H9 (cell line): ENCODE data around the gene GALNT10. TPM values are rescaled to one million over a fixed set of nuclear protein-coding genes. Genes with fewer than 3 reads are reported as not detected.

Experiments
- DNase-seq: peaks from one replicate; pipeline ENCODE4 v3.0.0-alpha.2; 2017
- H2AFZ ChIP-seq: one replicate; pipeline ENCODE4 v1.6.1; 2013; ENCODE audit warnings: mild to moderate bottlenecking, low read length, control low read depth, moderate library complexity
- H2AK5ac ChIP-seq: 2 replicates; pipeline ENCODE4 v1.6.1; 2013; ENCODE audit warnings: low read length, control low read depth, mixed read lengths; ENCODE audit not compliant: insufficient read length
- H2BK120ac ChIP-seq: one replicate; pipeline ENCODE4 v1.6.1; 2013; ENCODE audit warnings: low read depth, mild to moderate bottlenecking, low read length, control low read depth, inconsistent platforms; ENCODE audit not compliant: poor library complexity, severe bottlenecking
- H2BK12ac ChIP-seq: 2 replicates; pipeline ENCODE4 v1.6.1; 2013; ENCODE audit warnings: low read length, control low read depth, mixed read lengths, low read depth; ENCODE audit not compliant: insufficient read length
- H2BK15ac ChIP-seq: 2 replicates; pipeline ENCODE4 v1.6.1; 2013; ENCODE audit warnings: low read depth, low read length, control low read depth
- H2BK20ac ChIP-seq: one replicate; pipeline ENCODE4 v1.6.1; 2013; ENCODE audit warnings: low read depth, mild to moderate bottlenecking, low read length, control low read depth, inconsistent platforms; ENCODE audit not compliant: poor library complexity, severe bottlenecking
- H2BK5ac ChIP-seq: 2 replicates; pipeline ENCODE4 v1.6.1; 2013; ENCODE audit warnings: low read length, control low read depth, mixed read lengths; ENCODE audit not compliant: insufficient read length
- H3K14ac ChIP-seq: 2 replicates; pipeline ENCODE4 v1.6.1; 2013; ENCODE audit warnings: low read length, control low read depth; ENCODE audit not compliant: insufficient read depth
- H3K18ac ChIP-seq: 2 replicates; pipeline ENCODE4 v1.6.1; 2013; ENCODE audit warnings: low read depth, mild to moderate bottlenecking, mixed read lengths, low read length, control low read depth; ENCODE audit not compliant: insufficient read length
- H3K23ac ChIP-seq: 2 replicates; pipeline ENCODE4 v1.6.1; 2013; ENCODE audit warnings: low read length, control low read depth, mixed read lengths, low read depth; ENCODE audit not compliant: insufficient read length
- H3K23me2 ChIP-seq: 2 replicates; pipeline ENCODE4 v1.6.1; 2013; ENCODE audit warnings: low read depth, mild to moderate bottlenecking, mixed read lengths, low read length, control low read depth; ENCODE audit not compliant: insufficient read length, poor library complexity, severe bottlenecking
- H3K27ac ChIP-seq: 2 replicates; pipeline ENCODE4 v1.5.1; 2013; ENCODE audit warnings: low read length, control low read depth, mixed read lengths, low read depth; ENCODE audit not compliant: insufficient read length
- H3K27me3 ChIP-seq: 2 replicates; pipeline ENCODE4 v1.6.1; 2013; ENCODE audit warnings: low read length, control low read depth, inconsistent platforms; ENCODE audit not compliant: insufficient read depth
- H3K4ac ChIP-seq: 2 replicates; pipeline ENCODE4 v1.6.1; 2013; ENCODE audit warnings: low read depth, mild to moderate bottlenecking, control low read depth, inconsistent platforms, low read length, moderate library complexity
- H3K4me1 ChIP-seq: 2 replicates; pipeline ENCODE4 v1.6.1; 2013; ENCODE audit warnings: low read length, control low read depth, inconsistent platforms; ENCODE audit not compliant: insufficient read depth
- H3K4me2 ChIP-seq: 2 replicates; pipeline ENCODE4 v1.6.1; 2013; ENCODE audit warnings: low read length, control low read depth, mixed read lengths; ENCODE audit not compliant: insufficient read length, insufficient read depth
- H3K56ac ChIP-seq: 2 replicates; pipeline ENCODE4 v1.6.1; 2013; ENCODE audit warnings: low read depth, mild to moderate bottlenecking, mixed read lengths, low read length, control low read depth; ENCODE audit not compliant: insufficient read length
- H3K79me1 ChIP-seq: 2 replicates; pipeline ENCODE4 v1.6.1; 2013; ENCODE audit warnings: low read depth, mild to moderate bottlenecking, moderate library complexity, low read length, control low read depth, inconsistent platforms; ENCODE audit not compliant: insufficient read depth, poor library complexity, severe bottlenecking
- H3K79me2 ChIP-seq: 2 replicates; pipeline ENCODE4 v1.6.1; 2013; ENCODE audit warnings: low read length, control low read depth, inconsistent platforms; ENCODE audit not compliant: insufficient read depth
- H3K9ac ChIP-seq: 2 replicates; pipeline ENCODE4 v1.6.1; 2013; ENCODE audit warnings: low read length, control low read depth, mixed read lengths; ENCODE audit not compliant: insufficient read length; ENCODE audit errors: extremely low read depth
- H3K9me3 ChIP-seq: one replicate; pipeline ENCODE4 v1.6.1; 2013; ENCODE audit warnings: low read depth, low read length, inconsistent platforms; ENCODE audit not compliant: control insufficient read depth
- H3T11ph ChIP-seq: one replicate; pipeline ENCODE4 v1.6.1; 2013; ENCODE audit warnings: mild to moderate bottlenecking, low read length, control low read depth, inconsistent platforms
- H4K20me1 ChIP-seq: one replicate; pipeline ENCODE4 v1.6.1; 2013; ENCODE audit not compliant: control insufficient read depth, insufficient read length, insufficient read depth
- H4K5ac ChIP-seq: 2 replicates; pipeline ENCODE4 v1.6.1; 2013; ENCODE audit warnings: low read depth, mild to moderate bottlenecking, mixed read lengths, low read length, control low read depth; ENCODE audit not compliant: insufficient read length
- H4K8ac ChIP-seq: replicated peaks from 2 replicates; pipeline ENCODE4 v1.6.1; 2013; ENCODE audit warnings: low read length, control low read depth, mixed read lengths, low read depth; ENCODE audit not compliant: insufficient read length
- H4K91ac ChIP-seq: 2 replicates; pipeline ENCODE4 v1.6.1; 2013; ENCODE audit warnings: low read depth, mild to moderate bottlenecking, moderate library complexity, mixed read lengths, low read length, control low read depth; ENCODE audit not compliant: insufficient read length
- H3K27ac Mint-ChIP-seq, 3 experiments: 2 replicates in 2 of 3; 3 replicates in 1 of 3; pipeline ENCODE4 v1.8.0; 2020 to 2021; ENCODE audit warnings: mixed read lengths in 3 of 3, mild to moderate bottlenecking in 1 of 3, moderate library complexity in 1 of 3
- H3K27me3 Mint-ChIP-seq: 2 replicates; pipeline ENCODE4 v1.8.0; 2021; ENCODE audit warnings: low read depth, mild to moderate bottlenecking, moderate library complexity, mixed read lengths
- H3K36me3 Mint-ChIP-seq, 3 experiments: 2 replicates in 2 of 3; 3 replicates in 1 of 3; pipeline ENCODE4 v1.8.0; 2020 to 2021; ENCODE audit warnings: low read depth in 3 of 3, mixed read lengths in 3 of 3; ENCODE audit not compliant: insufficient read depth in 1 of 3
- H3K4me1 Mint-ChIP-seq, 2 experiments: 2 replicates each; pipeline ENCODE4 v1.8.0; 2020; ENCODE audit warnings: mixed read lengths in 2 of 2
- H3K4me3 Mint-ChIP-seq, 2 experiments: 2 replicates in 1 of 2; 3 replicates in 1 of 2; pipeline ENCODE4 v1.8.0; 2020 to 2021; ENCODE audit warnings: mild to moderate bottlenecking in 2 of 2, mixed read lengths in 2 of 2, moderate library complexity in 1 of 2
- H3K9me3 Mint-ChIP-seq, 2 experiments: 2 replicates in 1 of 2; 3 replicates in 1 of 2; pipeline ENCODE4 v1.8.0; 2020; ENCODE audit warnings: mild to moderate bottlenecking in 2 of 2, mixed read lengths in 2 of 2, moderate library complexity in 1 of 2
- CTCF ChIP-seq: fragments of 200-600 bp; sonication (generic); conservative IDR thresholded peaks from 3 replicates; pipeline ENCODE4 v1.8.0; 2021; ENCODE audit warnings: antibody characterized with exemption, mild to moderate bottlenecking
- WGBS: extraction: QIAGEN DNeasy Blood & Tissue Kit; methylation state at CpG from one replicate; pipeline ENCODE4 v1.1.7; 2013; ENCODE audit warnings: missing lambda C conversion rate, low lambda C conversion rate, mixed read lengths; ENCODE audit not compliant: insufficient read length; ENCODE audit errors: extremely low coverage; 5-methylcytosine and 5-hydroxymethylcytosine counted together
- total RNA-seq: library from RNA; stranded (reverse); gene quantifications from 2 replicates; pipeline ENCODE4 v1.2.1, GENCODE V29; 2021

Gene GALNT10
- total RNA-seq, 1 experiment from 2014 or later = 15.4 TPM

- Histone ChIP-seq H3K18ac (no peak overlapping the region), H3K9me3 (no peaks in the 10 kb centered on the region), H3K14ac (no peak overlapping the region), H4K8ac (no peak overlapping the region), H2BK12ac (no peak overlapping the region), H3K56ac (no peak overlapping the region), H3K79me2 (no peaks in the 10 kb centered on the region), H3K27me3 (no peaks in the 10 kb centered on the region), H3T11ph (no peak overlapping the region), H2AK5ac (no peak overlapping the region), H2AFZ (no peak overlapping the region), H3K79me1 (no peaks in the 10 kb centered on the region), H4K5ac (no peak overlapping the region), H3K9ac (no peak overlapping the region), H3K4ac (no peak overlapping the region), H3K27ac (no peak overlapping the region), H2BK20ac (no peak overlapping the region), H2BK120ac (no peak overlapping the region), H3K23ac (no peak overlapping the region), H4K20me1 (no peaks in the 10 kb centered on the region), H3K4me2 (no peak overlapping the region), H4K91ac (no peak overlapping the region), H3K23me2 (no peaks in the 10 kb centered on the region), H3K4me1 (no peaks in the 10 kb centered on the region), H2BK5ac (no peak overlapping the region), H2BK15ac (no peak overlapping the region)
- Mint-ChIP-seq H3K4me1 (peaks cover 32 to 34% of the 10 kb centered on the region in 2 experiments), H3K9me3 (peaks cover 0 to 5% of the 10 kb centered on the region in 2 experiments; a peak in 1 of 5 replicates), H3K27me3 (peaks cover under 1% of the 10 kb centered on the region; the same call in 1 of the 2 replicates), H3K27ac (no peak overlapping the region), H3K4me3 (no peak overlapping the region), H3K36me3 (no peaks in the 10 kb centered on the region; a peak in 1 of 7 replicates)
- no peak for TF ChIP-seq CTCF
- no peak for DNase-seq
- WGBS = no CpG with 5 or more reads among the region's 2 CpGs
Measured at GRCh38 chr5:154172785-154173184, 17.7 kb upstream of the GALNT10 start.
